NOMO-1 treated with DMSO at 0.1 percent for 48 hours (cell line): ENCODE results near the gene FAM53C.

Experiments used
- DNase-seq: peaks from one replicate; lab custom pipeline; 2025; ENCODE audit not compliant: unreplicated experiment; lab: John Stamatoyannopoulos, UW

Gene FAM53C

GRCh38 chr5:138350563-138350890 is 12.5 kb downstream of the FAM53C start:
- no peak for DNase-seq

- no peak for DNase-seq
Observed at GRCh38 chr5:138351056-138351455, 13.0 kb downstream of the FAM53C start.

- DNase-seq = no peak
Observed at GRCh38 chr5:138351517-138351916, 13.5 kb downstream of the FAM53C start.

- peak; percentile 79 for DNase-seq
Observed at GRCh38 chr5:138352071-138352721, 14.1 kb downstream of the FAM53C start, which contains the start of gene KDM3B. TSS of gene KDM3B (plus strand) at chr5:138352685. CDS start at chr5:138352796, 111 bp downstream.

DNA sequence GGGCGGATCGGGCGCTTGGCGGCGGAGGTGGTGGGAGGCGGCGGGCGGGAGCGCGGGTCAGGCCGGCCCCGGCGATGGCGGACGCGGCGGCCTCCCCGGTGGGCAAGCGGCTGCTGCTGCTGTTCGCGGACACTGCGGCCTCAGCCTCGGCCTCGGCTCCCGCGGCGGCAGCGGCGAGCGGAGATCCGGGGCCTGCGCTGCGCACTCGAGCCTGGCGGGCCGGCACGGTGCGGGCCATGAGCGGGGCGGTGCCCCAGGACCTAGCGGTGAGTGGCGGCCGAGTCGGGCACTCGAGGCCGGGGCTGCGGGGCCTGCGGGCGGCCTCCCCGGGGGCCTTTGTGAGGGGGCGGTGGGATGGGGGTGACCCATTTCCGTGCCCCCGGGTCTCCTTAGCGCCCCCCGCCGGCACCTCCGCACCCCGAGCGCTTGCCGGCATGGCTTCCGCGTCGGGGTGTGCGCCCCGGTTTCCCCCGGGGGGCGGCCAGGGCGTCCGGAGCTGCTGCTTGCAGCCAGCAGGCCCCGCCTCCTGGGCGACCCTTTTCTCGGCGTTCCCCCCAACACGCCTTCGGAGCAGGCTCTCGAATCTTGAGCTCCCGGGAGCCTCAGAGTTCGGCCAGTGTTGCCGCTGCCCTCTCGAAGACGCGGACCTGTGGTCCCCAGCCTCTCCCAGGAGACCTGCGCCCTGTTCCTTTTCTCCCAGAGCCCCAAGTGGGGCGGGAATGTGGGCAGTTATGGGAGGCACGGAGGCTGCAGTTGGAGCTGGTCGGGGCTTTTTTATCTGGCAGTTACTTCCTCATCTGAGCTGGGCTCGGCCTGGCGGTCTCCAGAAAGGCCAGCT is 14.9 kb downstream of the FAM53C start:
- peak; percentile 68 for DNase-seq

DNA sequence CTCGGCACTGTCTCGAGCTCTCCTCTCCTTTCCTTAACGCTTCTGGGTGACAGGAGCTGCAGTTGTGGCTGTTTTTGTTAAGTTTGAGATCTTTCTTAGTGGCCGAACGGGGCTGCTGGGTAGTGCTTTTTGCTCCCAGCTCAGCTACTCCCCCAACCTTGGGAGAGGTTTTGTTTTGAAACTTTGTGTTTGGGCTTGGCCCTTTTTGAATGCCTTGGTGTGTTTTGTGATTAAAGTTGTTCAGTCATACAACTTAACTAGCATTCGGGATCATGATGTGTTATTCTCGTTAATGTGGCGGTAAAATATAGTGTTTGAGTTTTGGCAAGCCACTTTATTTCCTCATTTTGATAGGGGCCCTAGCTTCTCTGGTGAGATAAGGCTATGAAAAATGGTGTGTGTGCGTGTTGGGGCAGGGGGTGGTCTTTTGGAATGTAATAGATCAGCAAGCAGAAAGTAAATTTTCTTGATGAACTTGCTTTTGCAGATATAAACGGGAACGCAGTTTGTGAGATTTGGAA is 15.6 kb downstream of the FAM53C start:
- peak; percentile 19 for DNase-seq

DNA sequence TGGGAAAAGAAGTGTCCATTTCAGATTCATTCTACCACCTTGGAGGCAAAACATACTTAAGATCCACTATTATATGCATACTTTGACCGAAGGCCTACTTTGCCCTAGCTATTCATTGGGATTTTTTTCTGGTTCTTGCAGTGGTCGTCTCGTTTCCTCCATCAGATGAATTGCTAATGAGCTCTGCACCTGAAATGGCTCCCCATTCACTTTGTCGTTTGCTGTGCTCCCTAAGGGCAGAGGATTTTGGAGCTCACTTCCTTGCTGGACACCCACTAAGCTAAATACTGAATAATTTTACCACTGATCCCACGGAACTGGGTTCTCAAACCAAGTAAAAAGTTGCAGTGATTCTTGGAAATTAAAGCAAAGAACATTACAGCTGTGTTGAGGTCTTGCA is 16.3 kb downstream of the FAM53C start:
- DNase-seq = no peak

DNA sequence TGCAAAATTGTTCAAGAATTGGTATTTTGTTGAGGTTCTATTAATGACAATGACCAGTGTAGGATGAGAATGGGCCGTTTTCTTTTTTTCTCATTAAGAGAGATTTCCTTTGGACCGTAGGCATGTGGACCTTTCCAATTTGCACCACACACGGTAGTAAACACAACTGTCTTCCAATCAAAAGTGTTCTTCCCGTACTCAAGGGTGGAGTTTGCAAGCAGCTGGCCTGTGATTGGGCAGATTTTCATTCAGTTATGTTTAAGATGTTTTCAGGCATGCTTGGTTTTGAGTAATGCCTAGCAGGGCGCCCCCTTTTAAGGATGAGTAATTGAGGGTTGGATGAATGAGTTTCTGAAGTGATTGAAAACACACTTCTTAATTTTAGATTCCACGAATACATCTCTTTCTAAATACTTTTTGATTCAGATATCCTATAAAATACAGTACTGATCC is 16.9 kb downstream of the FAM53C start:
- peak; percentile 58 for DNase-seq

- DNase-seq = no peak
Observed at GRCh38 chr5:138359621-138360020, 21.6 kb downstream of the FAM53C start.

DNA sequence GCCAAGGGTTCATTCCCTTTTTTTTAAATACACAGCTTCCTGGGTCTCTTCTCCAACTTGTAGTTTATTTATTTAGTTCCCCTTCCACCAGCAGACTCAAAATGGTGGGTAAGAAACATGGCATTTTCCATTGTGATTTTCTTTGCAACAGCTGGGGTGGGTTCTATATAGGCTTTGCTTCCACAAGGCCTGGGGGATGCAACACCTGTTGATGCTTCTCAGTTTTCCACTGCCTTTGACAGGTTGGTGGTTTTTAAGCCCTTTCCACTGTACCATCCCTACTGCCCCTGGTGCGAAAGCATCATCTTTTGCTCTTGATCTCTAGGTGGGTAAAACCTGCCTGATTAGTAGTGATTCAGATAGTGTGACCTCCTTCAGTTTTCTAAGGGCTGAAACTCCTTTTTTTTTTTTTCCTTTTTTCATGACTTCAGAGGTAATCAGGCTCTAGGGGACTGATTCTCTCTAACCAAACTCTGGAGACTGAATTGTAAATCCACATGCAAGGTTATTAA is 22.9 kb downstream of the FAM53C start:
- DNase-seq = no peak

GRCh38 chr5:138364576-138364975 is 26.5 kb downstream of the FAM53C start:
- DNase-seq = no peak

GRCh38 chr5:138366632-138367382 is 28.7 kb downstream of the FAM53C start:
- no peak for DNase-seq

- DNase-seq = peak; percentile 56
Observed at GRCh38 chr5:138369261-138369660, 31.2 kb downstream of the FAM53C start.

DNA sequence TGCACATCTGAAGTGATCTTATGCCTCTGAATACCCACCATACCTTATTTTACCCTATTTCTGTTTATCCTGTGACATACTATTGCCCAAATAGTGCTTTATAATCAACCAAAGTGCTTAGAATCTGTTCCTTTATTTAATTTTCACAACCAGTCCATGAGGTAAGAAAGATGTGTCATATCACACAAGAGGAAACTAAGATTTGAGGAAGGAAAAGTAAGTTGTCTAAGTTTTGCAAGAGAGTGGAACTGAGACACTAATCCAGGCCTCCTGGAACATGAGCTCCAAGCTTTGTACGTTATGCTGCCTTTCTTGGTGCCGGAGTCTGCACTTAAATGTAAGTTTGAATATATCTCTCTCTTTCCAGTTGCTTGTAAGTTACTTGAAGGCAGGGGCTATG is 31.6 kb downstream of the FAM53C start:
- DNase-seq = peak; percentile 96

DNA sequence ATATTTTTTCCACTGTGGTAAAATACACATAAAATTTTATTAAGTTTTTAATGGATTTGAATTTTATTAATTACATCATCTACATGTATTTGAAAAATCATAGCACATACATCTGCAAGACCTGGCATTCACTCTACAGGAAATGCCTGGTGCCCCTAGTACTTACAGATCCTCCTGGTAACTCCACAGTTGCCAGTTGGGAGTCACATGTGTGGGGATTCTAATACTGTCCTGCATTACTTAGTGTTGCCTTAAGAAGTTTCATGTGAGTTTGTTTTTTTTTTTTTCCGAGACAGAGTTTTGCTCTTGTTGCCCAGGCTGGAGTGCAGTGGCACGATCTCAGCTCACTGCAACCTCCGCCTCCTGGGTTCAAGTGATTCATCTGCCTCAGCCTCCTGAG is 32.5 kb downstream of the FAM53C start:
- DNase-seq = no peak

GRCh38 chr5:138371454-138371853 is 33.4 kb downstream of the FAM53C start:
- DNase-seq = no peak

GRCh38 chr5:138372225-138372624 is 34.2 kb downstream of the FAM53C start:
- DNase-seq = no peak

DNA sequence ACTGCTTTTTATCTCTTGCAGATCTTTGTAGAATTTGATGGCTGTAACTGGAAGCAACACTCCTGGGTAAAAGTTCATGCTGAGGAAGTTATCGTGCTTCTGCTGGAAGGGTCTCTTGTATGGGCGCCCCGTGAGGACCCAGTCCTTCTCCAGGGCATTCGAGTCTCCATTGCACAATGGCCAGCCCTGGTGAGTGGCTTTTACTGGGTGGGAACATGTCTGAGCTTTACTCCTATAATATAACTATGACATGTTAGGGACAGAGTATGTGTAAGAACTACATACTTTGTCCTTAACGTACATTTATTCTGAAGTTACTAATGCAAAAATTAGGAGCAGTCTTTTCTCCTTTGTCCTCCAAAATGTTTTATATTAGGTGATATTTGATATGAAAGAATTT is 34.6 kb downstream of the FAM53C start:
- no peak for DNase-seq

DNA sequence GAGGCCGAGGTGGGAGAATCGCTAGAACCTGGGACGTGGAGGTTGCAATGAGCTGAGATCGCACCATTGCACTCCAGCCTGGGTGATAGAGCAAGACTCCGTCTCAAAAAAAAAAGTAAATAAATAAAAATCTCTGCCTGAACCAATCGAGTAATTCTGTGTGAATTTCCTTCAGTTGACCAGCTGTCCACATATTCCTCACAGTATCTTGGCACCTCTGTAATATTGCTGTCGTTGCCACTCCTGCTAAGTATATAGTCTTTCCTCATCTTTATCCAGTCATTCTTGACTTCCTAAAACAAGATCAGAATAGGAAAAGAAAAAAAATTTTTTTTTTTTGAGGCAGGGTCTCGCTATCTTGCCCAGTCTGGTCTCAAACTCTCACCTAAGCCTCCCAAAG is 44.3 kb downstream of the FAM53C start:
- DNase-seq = no peak

DNA sequence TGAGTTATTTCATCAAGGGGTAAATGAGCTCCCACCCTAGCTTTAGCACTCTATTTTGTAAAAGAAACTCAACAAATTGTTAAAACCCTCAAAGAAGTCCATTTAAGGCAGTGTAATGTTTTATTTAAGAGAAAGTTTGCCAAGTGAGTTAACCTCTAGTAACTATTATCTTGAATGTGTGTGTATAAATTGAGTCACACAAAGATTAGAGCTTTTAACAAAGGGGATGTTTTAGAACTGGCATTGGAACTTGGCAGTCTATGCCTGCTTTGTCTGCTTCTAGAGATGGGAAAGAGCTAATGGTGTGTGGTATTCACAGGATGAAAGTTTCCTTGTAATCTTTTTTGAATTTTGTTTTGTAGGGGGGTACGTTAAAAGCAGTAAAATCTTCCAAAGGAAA is 47.6 kb downstream of the FAM53C start:
- DNase-seq = no peak

DNA sequence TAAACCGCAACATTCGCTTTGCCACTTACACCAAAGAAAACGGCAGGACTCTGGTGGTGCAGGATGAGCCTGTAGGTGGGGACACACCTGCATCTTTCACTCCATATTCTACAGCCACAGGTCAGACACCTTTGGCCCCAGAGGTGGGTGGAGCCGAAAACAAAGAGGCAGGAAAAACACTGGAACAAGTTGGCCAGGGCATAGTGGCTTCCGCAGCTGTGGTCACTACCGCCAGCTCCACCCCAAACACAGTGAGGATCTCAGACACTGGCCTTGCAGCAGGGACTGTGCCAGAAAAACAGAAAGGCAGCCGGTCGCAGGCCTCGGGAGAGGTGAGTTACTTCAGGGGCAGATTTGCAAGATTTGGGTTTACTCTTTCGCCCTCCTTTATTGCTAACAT is 48.2 kb downstream of the FAM53C start:
- DNase-seq = no peak
